Transverse colon (tissue), 4 donors: ENCODE measurements around the gene CEP70.

ENCODE experiments used
- CTCF ChIP-seq, 5 experiments: fragments of 200-600 bp in 3 of 5; fragments of 450-650 bp in 2 of 5; sonication (generic) in 3 of 5; IDR thresholded peaks; 1 replicate in 2 of 5; 2 replicates in 3 of 5; pipeline ENCODE4 v1.5.1; 2016 to 2017; ENCODE audit warnings: antibody characterized with exemption in 5 of 5, inconsistent platforms in 3 of 5, mild to moderate bottlenecking in 2 of 5, moderate library complexity in 1 of 5
- POLR2A ChIP-seq: fragments of 450-650 bp; IDR thresholded peaks from one replicate; pipeline ENCODE4 v1.6.1; 2016; ENCODE audit warnings: antibody characterized with exemption, mild to moderate bottlenecking, moderate library complexity
- POLR2AphosphoS5 ChIP-seq, 3 donors: sonication (generic); formaldehyde crosslinking; IDR thresholded peaks; one replicate each; pipeline ENCODE4 v1.6.1; 2016; ENCODE audit warnings: antibody characterized with exemption in 3 of 3

- TF ChIP-seq CTCF (IDR thresholded peaks at IDR 0.05) (no peak), POLR2A (no peak), POLR2AphosphoS5 (IDR thresholded peaks at IDR 0.05) (no peak)
Observed at GRCh38 chr3:138547342-138547975, 46.6 kb downstream of the CEP70 start.
